NCI-H2196 treated with DMSO at 0.1 percent for 48 hours (cell line): ENCODE results near the gene PLD1.

Experiments used
- DNase-seq: peaks from one replicate; lab custom pipeline; 2025; ENCODE audit not compliant: unreplicated experiment; lab: John Stamatoyannopoulos, UW

The PLD1 gene

DNA sequence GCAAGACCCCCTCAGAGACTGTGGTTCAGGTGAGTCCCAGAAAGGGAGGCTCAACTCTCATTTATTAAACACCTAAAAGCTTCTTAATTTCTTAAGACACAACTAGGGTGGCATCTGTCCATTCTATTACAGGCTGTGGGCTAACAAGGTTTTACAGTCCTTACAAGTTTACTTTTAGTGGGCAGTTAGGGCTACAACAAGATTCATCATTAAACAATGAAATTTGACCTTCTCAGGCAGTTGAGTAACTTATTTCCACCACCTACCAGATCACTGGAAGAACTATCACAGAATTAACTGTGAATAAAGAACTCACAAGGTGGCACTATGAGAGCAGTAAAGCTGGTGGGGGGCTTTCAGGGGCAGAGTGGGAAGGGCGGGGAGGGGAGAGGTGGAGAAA is 132.6 kb downstream of the PLD1 start:
- no peak for DNase-seq

- no peak for DNase-seq
Observed at GRCh38 chr3:171676601-171677175, 133.6 kb downstream of the PLD1 start.

- no peak for DNase-seq
Observed at GRCh38 chr3:171673951-171674350, 136.3 kb downstream of the PLD1 start.

DNA sequence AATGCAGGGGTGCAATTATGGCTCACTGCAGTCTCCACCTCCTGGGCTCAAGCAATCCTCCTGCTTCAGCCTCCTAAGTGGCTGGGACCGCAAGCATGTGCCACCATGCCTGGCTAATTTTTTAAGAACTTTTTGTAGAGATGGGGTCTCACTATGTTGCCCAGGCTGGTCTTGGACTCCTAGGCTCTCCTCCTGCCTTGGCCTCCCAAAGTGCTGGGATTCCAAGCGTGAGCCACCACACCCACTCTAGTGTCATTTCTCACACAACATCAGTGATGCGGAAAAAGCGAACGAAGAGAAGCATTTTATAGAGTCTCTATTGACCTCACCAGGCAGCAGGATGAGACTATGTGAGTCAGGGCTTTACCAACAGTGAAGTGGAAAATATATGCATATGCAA is 137.7 kb downstream of the PLD1 start:
- no peak for DNase-seq

DNA sequence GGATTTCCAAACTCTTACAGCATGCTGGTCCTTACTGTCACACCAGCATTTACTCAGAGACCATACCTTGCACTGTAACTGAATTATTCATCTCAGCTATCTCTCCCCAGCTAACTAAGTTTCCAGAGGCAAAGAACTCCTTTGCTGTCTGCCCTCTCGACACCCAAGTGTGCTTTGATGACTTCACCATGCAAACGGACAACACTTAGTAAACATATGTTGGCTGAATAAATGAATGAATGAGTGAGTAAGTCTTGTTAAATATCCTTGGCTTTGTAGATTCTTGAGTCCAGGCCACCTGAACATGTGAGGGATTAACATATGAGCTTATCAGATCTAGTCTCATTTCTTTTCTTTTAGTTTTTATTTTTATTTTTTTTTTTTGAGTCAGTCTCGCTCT is 138.2 kb downstream of the PLD1 start:
- no peak for DNase-seq

- no peak for DNase-seq
Observed at GRCh38 chr3:171671709-171672108, 138.6 kb downstream of the PLD1 start.

DNA sequence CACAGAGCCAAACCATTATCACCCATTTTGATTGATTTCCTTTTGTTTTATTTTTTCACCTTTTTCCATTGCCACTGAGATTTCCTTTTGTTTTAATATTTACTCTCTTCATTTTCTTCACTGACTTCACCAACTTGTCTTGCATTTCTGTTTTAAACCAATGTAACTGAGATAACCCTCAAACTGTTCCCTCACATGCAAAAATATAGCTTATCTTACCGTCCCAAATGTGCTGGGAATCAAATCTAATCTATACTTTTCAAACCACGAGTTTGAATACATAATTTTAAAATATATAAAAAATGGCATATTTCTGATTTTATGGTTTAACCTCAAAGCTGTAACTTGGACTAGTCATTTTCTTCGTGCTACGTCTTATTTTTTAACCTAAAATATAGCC is 143.8 kb downstream of the PLD1 start:
- DNase-seq = no peak

GRCh38 chr3:171663805-171664204 is 146.5 kb downstream of the PLD1 start:
- DNase-seq = no peak

GRCh38 chr3:171661484-171661883 is 148.8 kb downstream of the PLD1 start:
- no peak for DNase-seq

DNA sequence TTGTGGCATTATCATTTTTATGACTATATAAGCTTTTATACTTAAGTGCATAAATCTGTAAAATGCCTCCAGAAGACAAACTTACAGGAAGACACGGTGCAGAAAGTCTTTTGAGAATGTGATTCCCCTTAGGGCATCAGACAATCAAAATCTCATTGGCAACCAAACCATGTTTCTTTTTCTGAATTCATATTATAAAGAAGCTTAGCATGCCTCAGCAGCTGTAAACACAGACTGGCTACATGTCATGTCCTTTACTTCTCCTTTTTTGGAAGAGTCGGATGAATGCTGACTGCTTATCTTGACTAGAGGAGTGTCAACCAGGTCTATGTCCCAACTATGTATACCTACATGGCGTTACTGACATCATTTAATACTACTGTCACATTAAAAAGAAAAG is 150.1 kb downstream of the PLD1 start:
- no peak for DNase-seq

DNA sequence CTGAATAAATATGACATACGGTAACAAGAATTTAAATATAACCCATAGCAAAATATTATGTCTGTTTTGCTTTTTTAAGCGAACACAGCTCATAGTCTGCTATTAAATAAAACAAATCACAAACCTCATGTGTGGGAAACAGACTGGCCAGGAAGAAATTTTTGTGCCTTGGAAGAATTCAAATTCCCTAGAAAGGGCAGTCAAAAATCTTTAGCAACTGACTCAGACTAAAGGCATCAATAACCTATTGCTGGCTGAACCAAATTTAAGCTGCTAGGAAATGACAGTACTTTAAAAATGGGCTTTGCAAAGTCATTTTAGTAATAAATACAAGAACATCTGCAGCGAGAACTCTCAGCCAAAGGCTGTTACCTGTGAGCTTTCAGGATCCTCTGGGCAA is 151.4 kb downstream of the PLD1 start:
- no peak for DNase-seq

- DNase-seq = no peak
Observed at GRCh38 chr3:171654809-171655208, 155.5 kb downstream of the PLD1 start.

GRCh38 chr3:171654326-171654725 is 156.0 kb downstream of the PLD1 start:
- no peak for DNase-seq

DNA sequence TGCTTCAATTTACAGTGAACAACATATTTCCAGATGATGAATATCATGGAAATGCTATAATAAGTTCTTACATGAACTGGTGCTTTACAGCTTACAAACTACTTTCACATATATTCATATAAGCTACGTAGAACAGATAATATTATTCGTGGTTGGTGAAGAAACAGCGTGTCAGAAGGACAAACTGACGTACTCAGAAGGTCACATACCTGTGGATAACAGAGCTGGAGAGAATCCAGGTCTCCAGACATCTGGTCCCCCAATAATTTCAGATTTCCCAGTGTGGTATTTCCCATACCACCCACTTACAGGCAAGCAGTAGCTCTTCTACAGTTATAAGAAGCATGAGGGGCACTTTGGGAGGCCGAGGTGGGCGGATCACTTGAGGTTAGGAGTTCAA is 156.6 kb downstream of the PLD1 start:
- no peak for DNase-seq

DNA sequence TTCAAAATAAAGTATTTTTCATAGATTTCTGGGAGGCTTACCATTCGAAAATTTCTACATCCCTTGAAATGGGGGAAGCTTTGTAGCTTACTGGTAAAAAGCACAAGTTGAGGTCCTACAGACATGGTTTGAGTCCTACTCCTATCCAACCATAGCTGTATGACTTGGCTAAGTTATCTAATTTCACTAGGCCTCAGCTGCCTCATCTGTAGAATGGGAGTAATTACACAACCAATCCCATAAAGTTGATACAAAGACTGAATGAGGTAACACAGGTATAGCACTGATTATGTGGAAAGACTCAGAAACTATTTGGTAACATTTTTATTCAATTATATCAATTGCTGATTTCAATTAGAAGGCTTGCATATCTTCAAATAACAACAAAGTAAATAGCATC is 157.4 kb downstream of the PLD1 start:
- no peak for DNase-seq

- DNase-seq = no peak
Observed at GRCh38 chr3:171649911-171650592, 160.2 kb downstream of the PLD1 start.

DNA sequence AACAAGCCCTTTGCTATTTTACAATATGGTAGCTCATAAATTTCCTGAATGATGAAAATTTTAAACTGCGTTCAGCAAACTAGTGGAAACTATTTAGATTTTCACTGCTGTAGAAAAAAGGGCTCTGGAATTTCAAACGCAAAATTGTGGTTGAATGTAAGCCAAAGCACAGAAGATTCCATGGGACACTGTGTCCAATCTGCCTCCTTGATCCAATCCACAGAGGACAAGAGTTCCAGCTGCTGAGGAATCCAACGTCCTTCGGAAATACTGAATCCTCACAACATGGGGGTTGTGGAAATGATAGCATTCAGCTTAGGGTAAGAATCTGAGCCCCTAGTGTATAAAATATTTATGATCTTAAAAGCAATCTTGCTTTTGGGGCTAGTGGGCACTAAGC is 161.0 kb downstream of the PLD1 start:
- DNase-seq = no peak

- DNase-seq = no peak
Observed at GRCh38 chr3:171648069-171648468, 162.2 kb downstream of the PLD1 start.

GRCh38 chr3:171646357-171647133 is 163.7 kb downstream of the PLD1 start:
- peak; percentile 58 for DNase-seq

GRCh38 chr3:171644681-171645080 is 165.6 kb downstream of the PLD1 start:
- DNase-seq = no peak

- no peak for DNase-seq
Observed at GRCh38 chr3:171643681-171644080, 166.6 kb downstream of the PLD1 start.

- DNase-seq = no peak
Observed at GRCh38 chr3:171643033-171643432, 167.2 kb downstream of the PLD1 start.
